Measurements from ENCODE around the gene NAB1.

DNA sequence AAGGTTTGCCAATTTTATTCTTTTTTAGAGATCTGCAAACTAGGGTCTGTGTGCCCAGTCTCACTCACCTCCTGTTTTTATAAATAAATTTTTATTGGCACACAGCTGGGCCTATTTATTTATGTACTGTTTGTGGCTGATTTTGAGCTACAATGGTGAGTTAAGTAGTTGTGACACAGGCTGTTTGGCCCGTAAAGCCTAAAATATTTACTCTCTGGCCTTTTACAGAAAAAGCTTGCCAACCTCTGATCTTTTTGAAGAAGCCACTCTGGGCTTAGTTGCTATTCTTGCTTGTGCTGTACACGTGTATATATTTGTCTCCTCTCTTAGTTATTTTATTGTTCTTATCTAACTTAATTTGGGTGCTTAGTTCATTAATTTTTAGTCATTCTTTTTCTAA lies 14.5 kb downstream of the NAB1 start:
- TF ChIP-seq, protein P1, sequence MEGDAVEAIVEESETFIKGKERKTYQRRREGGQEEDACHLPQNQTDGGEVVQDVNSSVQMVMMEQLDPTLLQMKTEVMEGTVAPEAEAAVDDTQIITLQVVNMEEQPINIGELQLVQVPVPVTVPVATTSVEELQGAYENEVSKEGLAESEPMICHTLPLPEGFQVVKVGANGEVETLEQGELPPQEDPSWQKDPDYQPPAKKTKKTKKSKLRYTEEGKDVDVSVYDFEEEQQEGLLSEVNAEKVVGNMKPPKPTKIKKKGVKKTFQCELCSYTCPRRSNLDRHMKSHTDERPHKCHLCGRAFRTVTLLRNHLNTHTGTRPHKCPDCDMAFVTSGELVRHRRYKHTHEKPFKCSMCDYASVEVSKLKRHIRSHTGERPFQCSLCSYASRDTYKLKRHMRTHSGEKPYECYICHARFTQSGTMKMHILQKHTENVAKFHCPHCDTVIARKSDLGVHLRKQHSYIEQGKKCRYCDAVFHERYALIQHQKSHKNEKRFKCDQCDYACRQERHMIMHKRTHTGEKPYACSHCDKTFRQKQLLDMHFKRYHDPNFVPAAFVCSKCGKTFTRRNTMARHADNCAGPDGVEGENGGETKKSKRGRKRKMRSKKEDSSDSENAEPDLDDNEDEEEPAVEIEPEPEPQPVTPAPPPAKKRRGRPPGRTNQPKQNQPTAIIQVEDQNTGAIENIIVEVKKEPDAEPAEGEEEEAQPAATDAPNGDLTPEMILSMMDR (IDR thresholded peaks at IDR 0.05), result no peak
- no peak for TF ChIP-seq POLR2A (IDR thresholded peaks at IDR 0.05)
